ENCODE measurements around the gene NBEA. TPM values are rescaled to one million over a fixed set of nuclear protein-coding genes. Genes with fewer than 3 reads are reported as not detected.

Gene NBEA
- total RNA-seq, 1 experiment from 2014 or later: 0.54 TPM

DNA sequence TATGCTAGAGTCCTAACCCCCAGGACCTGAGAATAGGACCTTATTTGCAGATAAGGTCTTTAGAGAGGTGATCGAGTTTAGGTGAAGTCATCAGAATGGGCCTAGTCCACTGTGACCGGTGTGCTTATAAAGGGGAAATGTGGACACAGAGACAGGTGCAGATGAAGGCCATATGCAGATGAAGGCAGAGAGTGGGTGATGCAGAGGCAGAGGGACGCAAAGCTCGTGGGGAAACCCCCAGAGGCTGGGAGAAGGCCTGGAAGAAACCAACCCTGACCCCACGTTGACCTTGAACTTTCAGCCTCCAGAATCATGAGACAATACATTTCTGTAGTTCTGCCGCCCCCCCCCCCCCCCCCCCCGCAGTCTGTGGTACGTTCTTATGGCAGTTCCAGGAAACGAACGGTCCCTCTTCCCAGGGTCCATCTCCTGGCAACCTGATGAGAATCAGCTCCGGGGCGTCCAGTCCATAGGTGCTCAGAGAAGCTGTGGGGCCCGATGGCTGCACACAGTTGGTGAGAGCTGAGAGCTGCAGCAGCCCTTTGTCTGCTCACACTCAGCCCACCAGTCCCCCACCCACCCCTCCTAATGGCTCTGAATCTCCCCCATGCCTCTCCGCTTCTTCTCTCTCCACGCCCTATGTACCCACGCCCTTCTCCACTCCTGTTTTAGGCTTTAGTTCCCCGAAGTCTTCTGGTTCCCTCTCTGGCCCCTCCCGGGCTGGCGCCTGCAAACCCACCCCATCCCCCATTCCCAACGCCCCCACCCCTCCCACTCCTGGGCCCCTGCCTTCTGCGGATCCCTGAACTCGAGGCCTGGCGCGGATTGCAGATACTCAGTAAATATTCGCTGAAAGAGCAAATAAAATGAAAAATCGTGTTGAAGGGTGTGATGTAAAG lies 752.7 kb downstream of the NBEA start:
- no peak for DNase-seq
- H3K36me3 ChIP-seq (ENCODE audit: control insufficient read depth, insufficient read depth, low read length): no peaks in the 10 kb centered on the region
- intact Hi-C loops (cut with micrococcal nuclease; ENCODE audit: unreplicated experiment): no loop called here
- no peaks in the 10 kb centered on the region for H3K27me3 ChIP-seq (replicated peaks; ENCODE audit: control insufficient read depth, insufficient read depth, low read length)
- Mint-ChIP-seq H3K27me3 (ENCODE audit: insufficient read depth, unreplicated experiment) (no peaks in the 10 kb centered on the region), H3K4me1 (ENCODE audit: low read depth, unreplicated experiment) (peaks cover 6% of the 10 kb centered on the region), H3K4me3 (ENCODE audit: unreplicated experiment) (no peak overlapping the region), H3K27ac (ENCODE audit: unreplicated experiment) (no peak overlapping the region), H3K36me3 (ENCODE audit: insufficient read depth, unreplicated experiment) (no peaks in the 10 kb centered on the region), H3K9me3 (ENCODE audit: unreplicated experiment) (no peaks in the 10 kb centered on the region)
- TF ChIP-seq, protein P1, sequence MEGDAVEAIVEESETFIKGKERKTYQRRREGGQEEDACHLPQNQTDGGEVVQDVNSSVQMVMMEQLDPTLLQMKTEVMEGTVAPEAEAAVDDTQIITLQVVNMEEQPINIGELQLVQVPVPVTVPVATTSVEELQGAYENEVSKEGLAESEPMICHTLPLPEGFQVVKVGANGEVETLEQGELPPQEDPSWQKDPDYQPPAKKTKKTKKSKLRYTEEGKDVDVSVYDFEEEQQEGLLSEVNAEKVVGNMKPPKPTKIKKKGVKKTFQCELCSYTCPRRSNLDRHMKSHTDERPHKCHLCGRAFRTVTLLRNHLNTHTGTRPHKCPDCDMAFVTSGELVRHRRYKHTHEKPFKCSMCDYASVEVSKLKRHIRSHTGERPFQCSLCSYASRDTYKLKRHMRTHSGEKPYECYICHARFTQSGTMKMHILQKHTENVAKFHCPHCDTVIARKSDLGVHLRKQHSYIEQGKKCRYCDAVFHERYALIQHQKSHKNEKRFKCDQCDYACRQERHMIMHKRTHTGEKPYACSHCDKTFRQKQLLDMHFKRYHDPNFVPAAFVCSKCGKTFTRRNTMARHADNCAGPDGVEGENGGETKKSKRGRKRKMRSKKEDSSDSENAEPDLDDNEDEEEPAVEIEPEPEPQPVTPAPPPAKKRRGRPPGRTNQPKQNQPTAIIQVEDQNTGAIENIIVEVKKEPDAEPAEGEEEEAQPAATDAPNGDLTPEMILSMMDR (IDR thresholded peaks at IDR 0.05; ENCODE audit: insufficient read depth in 1 of 2, low read depth in 1 of 2, low read length in 1 of 2, severe bottlenecking in 1 of 2, unreplicated experiment in 1 of 2): no peak
- ChIA-PET CTCF (no interaction called here), POLR2A (no interaction called here)
- H3K4me3 ChIP-seq (ENCODE audit: low read depth, low read length): no peak overlapping the region
- H3K9me3 ChIP-seq: no peaks in the 10 kb centered on the region
- H3K4me1 ChIP-seq: no peaks in the 10 kb centered on the region; the same call in 1 of the 2 replicates
- BruUV-seq (replicated peaks): no TSS peak

DNA sequence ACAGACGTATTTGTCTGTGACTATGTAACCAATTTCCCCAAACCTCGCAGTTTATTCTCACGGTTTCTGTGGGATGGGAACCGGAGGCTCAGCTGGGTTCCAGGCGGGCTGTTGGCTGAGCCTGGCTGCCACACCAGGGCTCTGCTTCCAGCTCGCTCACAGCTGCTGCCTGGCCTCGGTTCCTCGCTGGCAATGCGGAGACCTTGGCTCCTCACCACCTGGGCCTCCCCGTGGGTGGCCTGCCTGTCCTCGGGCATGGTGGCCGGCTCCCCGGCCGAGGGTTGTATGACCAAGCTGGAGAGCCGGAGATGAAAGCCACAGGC lies 753.3 kb downstream of the NBEA start:
- H3K9me3 ChIP-seq: no peaks in the 10 kb centered on the region
- ChIA-PET CTCF (no interaction called here), POLR2A (no interaction called here)
- H3K4me3 Mint-ChIP-seq (ENCODE audit: unreplicated experiment): no peak overlapping the region
- BruUV-seq (replicated peaks): no TSS peak
- H3K4me3 ChIP-seq (ENCODE audit: low read depth, low read length): no peak overlapping the region
- H3K36me3 Mint-ChIP-seq (ENCODE audit: insufficient read depth, unreplicated experiment): no peaks in the 10 kb centered on the region
- H3K4me1 ChIP-seq: no peaks in the 10 kb centered on the region; the same call in 1 of the 2 replicates
- H3K36me3 ChIP-seq (ENCODE audit: control insufficient read depth, insufficient read depth, low read length): no peaks in the 10 kb centered on the region
- DNase-seq: no peak
- H3K27me3 ChIP-seq (replicated peaks; ENCODE audit: control insufficient read depth, insufficient read depth, low read length): no peaks in the 10 kb centered on the region
- intact Hi-C loops (cut with micrococcal nuclease; ENCODE audit: unreplicated experiment): no loop called here
- H3K4me1 Mint-ChIP-seq (ENCODE audit: low read depth, unreplicated experiment): peaks cover 6% of the 10 kb centered on the region
- peaks cover 3% of the 10 kb centered on the region for H3K27me3 Mint-ChIP-seq (ENCODE audit: insufficient read depth, unreplicated experiment)
- TF ChIP-seq, protein P1 (IDR thresholded peaks at IDR 0.05; ENCODE audit: insufficient read depth in 1 of 2, low read depth in 1 of 2, low read length in 1 of 2, severe bottlenecking in 1 of 2, unreplicated experiment in 1 of 2): no peak
- no peak overlapping the region for H3K27ac Mint-ChIP-seq (ENCODE audit: unreplicated experiment)
- no peaks in the 10 kb centered on the region for H3K9me3 Mint-ChIP-seq (ENCODE audit: unreplicated experiment)

DNA sequence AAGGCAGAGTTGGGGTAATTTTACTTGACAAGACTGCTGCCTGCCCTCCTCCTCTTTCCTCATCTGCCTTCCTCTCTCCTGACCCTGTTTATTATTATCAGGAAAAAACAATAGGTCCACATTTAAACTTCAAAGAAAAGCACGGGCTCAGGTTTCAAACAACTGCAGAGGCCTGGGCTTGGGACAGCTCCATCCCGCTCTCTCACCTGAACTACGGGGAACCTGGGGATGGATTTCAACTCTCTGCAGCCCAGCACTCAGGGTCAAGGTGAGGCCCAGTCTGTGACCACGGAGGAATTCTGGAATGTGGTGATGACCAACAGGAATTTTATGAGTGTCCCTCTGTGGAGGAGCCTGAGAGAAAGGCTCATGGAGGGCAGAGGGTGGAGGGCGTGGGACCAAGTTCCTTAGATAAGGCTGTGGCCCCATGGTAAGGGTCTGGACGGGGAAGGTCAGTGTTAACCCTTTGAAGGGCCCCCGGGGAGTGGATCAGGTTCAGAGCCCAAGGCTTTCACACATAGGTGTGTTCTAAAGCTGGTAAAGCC lies 755.2 kb downstream of the NBEA start:
- no peaks in the 10 kb centered on the region for H3K36me3 Mint-ChIP-seq (ENCODE audit: insufficient read depth, unreplicated experiment)
- no peak overlapping the region for H3K27ac Mint-ChIP-seq (ENCODE audit: unreplicated experiment)
- H3K9me3 Mint-ChIP-seq (ENCODE audit: unreplicated experiment): no peaks in the 10 kb centered on the region
- no peak overlapping the region for H3K4me3 ChIP-seq (ENCODE audit: low read depth, low read length)
- CTCF ChIA-PET: no interaction called here
- TF ChIP-seq, protein P1 (IDR thresholded peaks at IDR 0.05; ENCODE audit: insufficient read depth in 1 of 2, low read depth in 1 of 2, low read length in 1 of 2, severe bottlenecking in 1 of 2, unreplicated experiment in 1 of 2): no peak
- H3K9me3 ChIP-seq: no peaks in the 10 kb centered on the region
- no TSS peak for BruUV-seq (replicated peaks)
- H3K4me1 ChIP-seq: no peaks in the 10 kb centered on the region; the same call in 1 of the 2 replicates
- POLR2A ChIA-PET: no interaction called here
- no peaks in the 10 kb centered on the region for H3K27me3 ChIP-seq (replicated peaks; ENCODE audit: control insufficient read depth, insufficient read depth, low read length)
- no peak for DNase-seq
- H3K27me3 Mint-ChIP-seq (ENCODE audit: insufficient read depth, unreplicated experiment): peaks cover 5% of the 10 kb centered on the region
- no peaks in the 10 kb centered on the region for H3K36me3 ChIP-seq (ENCODE audit: control insufficient read depth, insufficient read depth, low read length)
- intact Hi-C loops (cut with micrococcal nuclease; ENCODE audit: unreplicated experiment): no loop called here
- no peak overlapping the region for H3K4me3 Mint-ChIP-seq (ENCODE audit: unreplicated experiment)
- H3K4me1 Mint-ChIP-seq (ENCODE audit: low read depth, unreplicated experiment): peaks cover 6% of the 10 kb centered on the region
